GM12878 (cell line): ENCODE measurements around the gene TSEN34. TPM values are rescaled to one million over a fixed set of nuclear protein-coding genes. Genes with fewer than 3 reads are reported as not detected.

ENCODE experiments used
- ATAC-seq: fragments of 200-7000 bp; cut with Tn5 transposase; 3 replicates; pipeline ENCODE4 v1.9.1; 2020; ENCODE audit warnings: mild to moderate bottlenecking, moderate library complexity
- BruUV-seq: library from RNA; stranded (reverse); fragments of 400-500 nt; replicated peaks from 2 replicates; lab custom pipeline; 2021; lab: Mats Ljungman, UMichigan
- CTCF ChIA-PET: fragments of 300-600 bp; sonication (Branson Sonifier 250); formaldehyde crosslinking; extraction: SDS; loops from one replicate; lab custom pipeline; 2021; ENCODE audit warnings: inconsistent platforms; lab: Yijun Ruan, JAX
- POLR2A ChIA-PET: fragments of 350-600 bp; formaldehyde crosslinking; extraction: SDS; loops from one replicate; lab custom pipeline; 2021; ENCODE audit warnings: inconsistent platforms; lab: Charles Lee
- RAD21 ChIA-PET: fragments of 300-600 bp; sonication (Branson Sonifier 250); formaldehyde crosslinking; loops from one replicate; lab custom pipeline; 2023; ENCODE audit warnings: antibody characterized with exemption; ENCODE audit not compliant: unreplicated experiment; lab: Charles Lee
- SMC1A ChIA-PET: fragments of 300-600 bp; sonication (Branson Sonifier 250); formaldehyde crosslinking; loops from one replicate; lab custom pipeline; 2023; ENCODE audit not compliant: unreplicated experiment, uncharacterized antibody; lab: Charles Lee
- DNase-seq: peaks from one replicate; pipeline ENCODE4 v3.0.0-alpha.2; 2011; ENCODE audit warnings: low read depth, low spot score
- FAIRE-seq: peaks from 3 replicates; lab custom pipeline; 2011; peaks lifted over from hg19 to GRCh38; lab: Jason Lieb, UNC
- H2AFZ ChIP-seq: 2 replicates; pipeline ENCODE4 v1.6.0; 2011; ENCODE audit warnings: low read depth, low read length, control low read depth; ENCODE audit not compliant: control insufficient read depth
- H3K27ac ChIP-seq: 2 replicates; pipeline ENCODE4 v1.5.1; 2011; ENCODE audit warnings: control low read depth; ENCODE audit not compliant: control insufficient read depth, insufficient read depth
- H3K27me3 ChIP-seq, 2 experiments: replicated peaks in 1 of 2; 2 replicates each; pipeline versions ENCODE4 v1.6.0 to v1.6.1; 2011; ENCODE audit warnings: low read length in 1 of 2; ENCODE audit not compliant: control insufficient read depth in 2 of 2, insufficient read depth in 2 of 2
- H3K36me3 ChIP-seq, 2 experiments: 2 replicates each; pipeline ENCODE4 v1.5.1; 2011; ENCODE audit warnings: low read length in 1 of 2; ENCODE audit not compliant: control insufficient read depth in 2 of 2, insufficient read depth in 2 of 2
- H3K4me1 ChIP-seq: 2 replicates; pipeline ENCODE4 v1.6.1; 2011; ENCODE audit warnings: mild to moderate bottlenecking, low read length, moderate library complexity, mixed read lengths; ENCODE audit not compliant: control insufficient read depth, insufficient read depth
- H3K4me2 ChIP-seq: 2 replicates; pipeline ENCODE4 v1.6.0; 2011; ENCODE audit warnings: control low read depth; ENCODE audit not compliant: control insufficient read depth, insufficient read depth
- H3K4me3 ChIP-seq: fragments of 200-600 bp; sonication (generic); 2 replicates; pipeline ENCODE4 v1.5.1; 2016
- H3K79me2 ChIP-seq: 2 replicates; pipeline ENCODE4 v1.6.0; 2011; ENCODE audit warnings: low read length; ENCODE audit not compliant: control insufficient read depth, insufficient read depth
- H3K9ac ChIP-seq: 2 replicates; pipeline ENCODE4 v1.8.0; 2011; ENCODE audit warnings: low read length, control low read depth, mixed read lengths; ENCODE audit not compliant: control insufficient read depth, insufficient read depth
- H3K9me3 ChIP-seq: replicated peaks from 3 replicates; pipeline ENCODE4 v1.5.1; 2011; ENCODE audit warnings: mild to moderate bottlenecking, low read length; ENCODE audit not compliant: control insufficient read depth, insufficient read depth
- H4K20me1 ChIP-seq: 2 replicates; pipeline ENCODE4 v1.6.0; 2011; ENCODE audit not compliant: control insufficient read depth, insufficient read depth
- ASH2L ChIP-seq: fragments of 300-600, 200-600 bp; sonication (generic); IDR thresholded peaks from 2 replicates; pipeline ENCODE4 v1.6.1; 2017; ENCODE audit warnings: low read depth, mild to moderate bottlenecking, borderline replicate concordance
- ATF3 ChIP-seq: IDR thresholded peaks from 2 replicates; pipeline ENCODE4 v1.6.1; 2011; ENCODE audit warnings: low read depth, mild to moderate bottlenecking, low read length, moderate library complexity, borderline replicate concordance; ENCODE audit errors: extremely low read depth
- BCL11A ChIP-seq: IDR thresholded peaks from 2 replicates; pipeline ENCODE4 v1.6.1; 2011; ENCODE audit warnings: low read depth, low read length
- BMI1 ChIP-seq: fragments of 450-650 bp; IDR thresholded peaks from 2 replicates; pipeline ENCODE4 v1.6.1; 2016; ENCODE audit warnings: mild to moderate bottlenecking, moderate library complexity, borderline replicate concordance
- BRCA1 ChIP-seq: IDR thresholded peaks from 2 replicates; pipeline ENCODE4 v1.6.1; 2011; ENCODE audit warnings: low read depth, low read length, improper control_type of control experiment
- CREM ChIP-seq: IDR thresholded peaks from 2 replicates; pipeline ENCODE4 v1.6.1; 2014; ENCODE audit warnings: antibody characterized with exemption, low read depth
- IRF3 ChIP-seq: fragments of 450-650 bp; IDR thresholded peaks from 2 replicates; pipeline ENCODE4 v1.6.1; 2014; ENCODE audit warnings: mild to moderate bottlenecking
- KDM1A ChIP-seq: fragments of 200-600 bp; sonication (generic); IDR thresholded peaks from 2 replicates; pipeline ENCODE4 v1.6.1; 2016; ENCODE audit warnings: borderline replicate concordance
- MEF2B ChIP-seq: fragments of 450-650 bp; IDR thresholded peaks from 2 replicates; pipeline ENCODE4 v1.6.1; 2018; ENCODE audit warnings: mild to moderate bottlenecking, moderate library complexity; ENCODE audit not compliant: partially characterized antibody, poor library complexity, severe bottlenecking
- NBN ChIP-seq: fragments of 450-650 bp; IDR thresholded peaks from 2 replicates; pipeline ENCODE4 v1.6.1; 2016
- RFX5 ChIP-seq: IDR thresholded peaks from 2 replicates; pipeline ENCODE4 v1.6.1; 2011; ENCODE audit warnings: low read depth, low read length, improper control_type of control experiment
- STAT1 ChIP-seq: fragments of 450-650 bp; conservative IDR thresholded peaks from 2 replicates; pipeline ENCODE4 v1.6.1; 2014; ENCODE audit warnings: antibody characterized with exemption, mild to moderate bottlenecking
- STAT3 ChIP-seq: IDR thresholded peaks from 2 replicates; pipeline ENCODE4 v1.6.1; 2011; ENCODE audit warnings: low read depth, low read length, improper control_type of control experiment
- SUZ12 ChIP-seq: fragments of 200-600 bp; sonication (generic); IDR thresholded peaks from one replicate; pipeline ENCODE4 v1.6.1; 2018; ENCODE audit warnings: antibody characterized with exemption, mild to moderate bottlenecking; ENCODE audit not compliant: unreplicated experiment
- USF1 ChIP-seq: IDR thresholded peaks from 2 replicates; pipeline ENCODE4 v1.6.1; 2011; ENCODE audit warnings: borderline replicate concordance, low read depth, mild to moderate bottlenecking, moderate library complexity, mixed read lengths, low read length; ENCODE audit not compliant: insufficient read depth; ENCODE audit errors: extremely low read length
- ZSCAN29 ChIP-seq: fragments of 450-650 bp; IDR thresholded peaks from 2 replicates; pipeline ENCODE4 v1.6.1; 2017; ENCODE audit warnings: mild to moderate bottlenecking, moderate library complexity
- WGBS: methylation state at CpG from one replicate; pipeline ENCODE4 v1.1.6; 2016; ENCODE audit warnings: low lambda C conversion rate; ENCODE audit not compliant: insufficient replicate concordance, insufficient coverage; ENCODE audit errors: missing lambda C conversion rate; 5-methylcytosine and 5-hydroxymethylcytosine counted together
- in situ Hi-C: fragments of 300-500 bp; cut with MboI; formaldehyde crosslinking; loops from 9 replicates; pipeline ENCODE4 v1.14.3; 2018; ENCODE audit warnings: mixed read lengths
- intact Hi-C: fragments of 100-400 bp; cut with micrococcal nuclease; formaldehyde crosslinking; loops from one replicate; pipeline ENCODE4 v1.14.2; 2022; ENCODE audit not compliant: unreplicated experiment
- polyA plus RNA-seq, 11 experiments: library from polyadenylated mRNA; depleted of rRNA in 4 of 11; unstranded in 6 of 11; stranded (reverse) in 5 of 11; fragments of >200 nt; fragmentation: Nextera tagmentation in 4 of 11; fragmentation: Illumina TruSeq in 1 of 11; extraction: Ambion mirVana in 4 of 11; extraction: Trizol in 1 of 11; gene quantifications; 1 replicate in 1 of 11; 2 replicates in 10 of 11; pipeline versions ENCODE4 v1.2.1 to v1.2.3, GENCODE V29; 2011 to 2016; ENCODE audit warnings: inconsistent platforms in 2 of 11, missing spikeins in 2 of 11, low read depth in 1 of 11
- total RNA-seq, 4 experiments: library from RNA; depleted of rRNA in 3 of 4; stranded (reverse); fragments of >200 nt in 3 of 4; fragmentation: Illumina TruSeq in 1 of 4; extraction: Trizol in 1 of 4; gene quantifications; 2 replicates each; pipeline versions ENCODE4 v1.2.1 to v1.2.3, GENCODE V29; 2013 to 2021

Gene TSEN34
- total and polyA plus RNA-seq, 10 of the 15 experiments (the other 5 are each of a cell fraction or from before 2014, with no cell fraction given), result 1.0 to 35.9 (median 16.8) TPM

GRCh38 chr19:54164369-54165068 is 26.6 kb upstream of the TSEN34 start (continued):
- TF ChIP-seq MEF2B, result no peak
- TF ChIP-seq USF1, result no peak
- no peak for TF ChIP-seq ZSCAN29
- TF ChIP-seq RFX5, result no peak
- TF ChIP-seq ATF3, result no peak
- TF ChIP-seq CREM, result no peak
- no peak for TF ChIP-seq SUZ12
- no peak for TF ChIP-seq ASH2L
- TF ChIP-seq BMI1, result no peak

GRCh38 chr19:54165222-54165621 is 25.9 kb upstream of the TSEN34 start:
- intact Hi-C loops, result no loop called here
- ChIA-PET RAD21 (no interaction called here), CTCF (interaction anchor here (1.2 kb wide), 1 partner anchor 224 kb away, joined by 6 read pairs; no protein-coding TSS in a partner anchor), POLR2A (no interaction called here), SMC1A (no interaction called here)
- Histone ChIP-seq H3K4me3 (no peak overlapping the region), H3K79me2 (no peaks in the 10 kb centered on the region; the same call in 1 of the 2 replicates), H3K36me3 (no peaks in the 10 kb centered on the region), H3K9me3 (no peaks in the 10 kb centered on the region; the same call in 2 of the 3 replicates), H4K20me1 (no peaks in the 10 kb centered on the region), H2AFZ (no peak overlapping the region), H3K9ac (no peak overlapping the region), H3K4me1 (peaks cover 4% of the 10 kb centered on the region; the same call in 1 of the 2 replicates), H3K4me2 (no peak overlapping the region), H3K27me3 (no peaks in the 10 kb centered on the region), H3K27ac (no peak overlapping the region)
- FAIRE-seq (no peak), ATAC-seq (no peak), DNase-seq (no peak)
- in situ Hi-C loops, result no loop called here
- WGBS, result 87% methylated on average over 25 of the region's 25 CpGs
- TF ChIP-seq STAT3 (no peak), STAT1 (no peak), BCL11A (no peak), RFX5 (no peak), MEF2B (no peak), IRF3 (no peak), KDM1A (no peak), BRCA1 (no peak), NBN (no peak)
- BruUV-seq, result no TSS peak
